Peyer's patch (tissue), 4 donors: ENCODE results near the gene SLBP. TPM values are rescaled to one million over a fixed set of nuclear protein-coding genes. Genes with fewer than 3 reads are reported as not detected.
"Not testable (repeated sequence)": the region's sequence is repeated elsewhere in the genome, so short reads cannot be mapped to it uniquely, and the experiment has no call there.

ENCODE experiments used
- DNase-seq, 3 donors: peaks; one replicate each; pipeline ENCODE4 v3.0.0-alpha.2; 2017 to 2019
- H3K27ac ChIP-seq, 4 donors: fragments of 200-600 bp; sonication (generic); one replicate each; pipeline ENCODE4 v1.5.1; 2016 to 2019
- H3K27me3 ChIP-seq, 2 donors: fragments of 200-600 bp; sonication (generic); one replicate each; pipeline ENCODE4 v1.5.1; 2019
- H3K36me3 ChIP-seq, 3 donors: fragments of 200-600 bp; sonication (generic); one replicate each; pipeline ENCODE4 v1.5.1; 2016 to 2019
- H3K4me1 ChIP-seq, 4 donors: fragments of 200-600 bp; sonication (generic); one replicate each; pipeline ENCODE4 v1.5.1; 2016 to 2019
- H3K4me3 ChIP-seq, 4 donors: fragments of 200-600 bp; sonication (generic); 1 replicate in 3 of 4; 2 replicates in 1 of 4; pipeline ENCODE4 v1.5.1; 2016 to 2019; ENCODE audit warnings: mild to moderate bottlenecking in 1 of 4
- H3K9me3 ChIP-seq, 4 donors: fragments of 200-600 bp; sonication (generic); one replicate each; pipeline ENCODE4 v1.5.1; 2016 to 2019; ENCODE audit warnings: mild to moderate bottlenecking in 1 of 4
- CTCF ChIP-seq, 6 experiments: fragments of 450-650 bp in 4 of 6; fragments of 200-600 bp in 2 of 6; sonication (generic) in 1 of 6; IDR thresholded peaks; one replicate each; pipeline ENCODE4 v1.5.1; 2017 to 2019; ENCODE audit warnings: antibody characterized with exemption in 6 of 6, mild to moderate bottlenecking in 3 of 6, moderate library complexity in 1 of 6
- POLR2A ChIP-seq, 2 donors: fragments of 450-650 bp; IDR thresholded peaks; one replicate each; pipeline ENCODE4 v1.5.1; 2017; ENCODE audit warnings: antibody characterized with exemption in 2 of 2, mild to moderate bottlenecking in 2 of 2, moderate library complexity in 2 of 2
- total RNA-seq, 4 donors: library from RNA; depleted of rRNA; stranded (reverse); fragments of >200 nt; gene quantifications; one replicate each; pipeline ENCODE4 v1.1.0, GENCODE V29; 2016

The SLBP gene
- total RNA-seq, 4 donors from 2014 or later: 18.4 to 86.6 (median 26.2) TPM

GRCh38 chr4:1673671-1674070 lies 38.4 kb downstream of the SLBP start:
- TF ChIP-seq POLR2A (IDR thresholded peaks at IDR 0.05) (no peak), CTCF (IDR thresholded peaks at IDR 0.05) (no peak)
- Histone ChIP-seq H3K36me3 (no peaks in the 10 kb centered on the region), H3K27ac (no peak overlapping the region), H3K4me3 (no peak overlapping the region), H3K9me3 (no peaks in the 10 kb centered on the region), H3K27me3 (no peaks in the 10 kb centered on the region), H3K4me1 (no peaks in the 10 kb centered on the region)
- DNase-seq: no peak

- not testable (repeated sequence) for H3K9me3 ChIP-seq, H3K4me1 ChIP-seq, H3K27me3 ChIP-seq, H3K36me3 ChIP-seq, H3K4me3 ChIP-seq, H3K27ac ChIP-seq, DNase-seq
These were observed 41.1 kb downstream of the SLBP start for GRCh38 chr4:1671011-1671410.

GRCh38 chr4:1670279-1670678 lies 41.8 kb downstream of the SLBP start:
- DNase-seq: no peak
- no peak for TF ChIP-seq CTCF (IDR thresholded peaks at IDR 0.05)
- no peaks in the 10 kb centered on the region for H3K9me3 ChIP-seq
- no peaks in the 10 kb centered on the region for H3K36me3 ChIP-seq
- no peak overlapping the region for H3K4me3 ChIP-seq
- no peak overlapping the region for H3K27ac ChIP-seq
- no peaks in the 10 kb centered on the region for H3K4me1 ChIP-seq
- no peaks in the 10 kb centered on the region for H3K27me3 ChIP-seq

GRCh38 chr4:1669850-1670249 lies 42.3 kb downstream of the SLBP start:
- TF ChIP-seq CTCF (IDR thresholded peaks at IDR 0.05): no peak
- no peak for TF ChIP-seq POLR2A (IDR thresholded peaks at IDR 0.05)

GRCh38 chr4:1669270-1669669 lies 42.8 kb downstream of the SLBP start:
- no peaks in the 10 kb centered on the region for H3K9me3 ChIP-seq
- H3K27ac ChIP-seq: no peak overlapping the region
- DNase-seq: no peak
- H3K4me3 ChIP-seq: no peak overlapping the region
- H3K36me3 ChIP-seq: no peaks in the 10 kb centered on the region
- TF ChIP-seq POLR2A (IDR thresholded peaks at IDR 0.05) (no peak), CTCF (IDR thresholded peaks at IDR 0.05) (no peak)
- no peaks in the 10 kb centered on the region for H3K4me1 ChIP-seq
- no peaks in the 10 kb centered on the region for H3K27me3 ChIP-seq

More at GRCh38 chr4:1669850-1670249, 42.3 kb downstream of the SLBP start:
- Histone ChIP-seq H3K36me3 (no peaks in the 10 kb centered on the region), H3K4me3 (no peak overlapping the region), H3K9me3 (no peaks in the 10 kb centered on the region), H3K27me3 (no peaks in the 10 kb centered on the region), H3K27ac (no peak overlapping the region), H3K4me1 (no peaks in the 10 kb centered on the region)
- DNase-seq: no peak

GRCh38 chr4:1668488-1668840 lies 43.7 kb downstream of the SLBP start:
- Histone ChIP-seq H3K9me3 (no peaks in the 10 kb centered on the region), H3K27ac (no peak overlapping the region), H3K36me3 (no peaks in the 10 kb centered on the region), H3K4me1 (no peaks in the 10 kb centered on the region), H3K4me3 (no peak overlapping the region), H3K27me3 (no peaks in the 10 kb centered on the region)
- no peak for TF ChIP-seq POLR2A (IDR thresholded peaks at IDR 0.05)
- TF ChIP-seq CTCF (IDR thresholded peaks at IDR 0.05): no peak
- DNase-seq: no peak
